Measurements from ENCODE around the gene ZNRF1. TPM values are rescaled to one million over a fixed set of nuclear protein-coding genes. Genes with fewer than 3 reads are reported as not detected.

ZNRF1 gene
- total and polyA plus RNA-seq, 2 of the 13 experiments (the other 11 are each of a cell fraction or from before 2014, with no cell fraction given): 43.9 to 58.7 TPM

DNA sequence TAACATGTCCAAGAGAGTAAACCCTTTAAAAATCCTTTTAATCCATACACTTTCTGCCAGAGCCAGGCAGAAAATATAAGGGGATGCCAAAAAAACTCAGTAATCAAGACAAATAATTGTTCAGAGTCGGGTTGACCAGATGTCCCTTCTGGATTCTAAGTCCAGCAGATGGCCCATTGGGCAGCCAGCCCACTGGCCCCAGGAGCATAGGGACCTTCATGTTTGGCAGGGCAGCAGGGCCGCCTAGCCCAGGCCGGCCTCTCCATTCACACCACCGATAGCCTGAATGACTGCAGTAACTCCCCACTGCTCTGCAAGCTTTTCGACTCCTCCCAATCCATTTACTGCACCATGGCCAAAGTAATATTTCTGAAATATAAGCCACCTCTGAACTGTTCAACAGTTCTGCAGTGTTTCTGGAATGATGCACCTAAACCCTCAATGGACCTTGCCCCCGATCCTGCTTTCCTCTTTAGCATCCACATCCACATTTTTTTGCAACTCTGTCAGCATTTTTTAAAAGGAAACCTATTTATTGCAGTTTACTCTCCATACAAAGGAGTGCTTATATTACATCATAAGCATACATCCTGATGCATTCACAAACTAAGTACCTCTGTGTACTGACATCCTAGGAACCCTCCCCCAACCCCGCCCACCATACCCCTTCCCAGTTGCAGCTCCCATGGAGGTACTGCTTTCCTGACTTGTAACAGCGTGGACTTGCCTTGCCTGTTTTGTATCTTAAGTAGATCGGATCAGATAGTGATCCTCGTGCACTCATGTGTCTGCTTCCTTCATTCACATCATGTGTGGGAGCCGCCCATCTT lies 71.4 kb downstream of the ZNRF1 start (continued):
- TF ChIP-seq, protein P1, sequence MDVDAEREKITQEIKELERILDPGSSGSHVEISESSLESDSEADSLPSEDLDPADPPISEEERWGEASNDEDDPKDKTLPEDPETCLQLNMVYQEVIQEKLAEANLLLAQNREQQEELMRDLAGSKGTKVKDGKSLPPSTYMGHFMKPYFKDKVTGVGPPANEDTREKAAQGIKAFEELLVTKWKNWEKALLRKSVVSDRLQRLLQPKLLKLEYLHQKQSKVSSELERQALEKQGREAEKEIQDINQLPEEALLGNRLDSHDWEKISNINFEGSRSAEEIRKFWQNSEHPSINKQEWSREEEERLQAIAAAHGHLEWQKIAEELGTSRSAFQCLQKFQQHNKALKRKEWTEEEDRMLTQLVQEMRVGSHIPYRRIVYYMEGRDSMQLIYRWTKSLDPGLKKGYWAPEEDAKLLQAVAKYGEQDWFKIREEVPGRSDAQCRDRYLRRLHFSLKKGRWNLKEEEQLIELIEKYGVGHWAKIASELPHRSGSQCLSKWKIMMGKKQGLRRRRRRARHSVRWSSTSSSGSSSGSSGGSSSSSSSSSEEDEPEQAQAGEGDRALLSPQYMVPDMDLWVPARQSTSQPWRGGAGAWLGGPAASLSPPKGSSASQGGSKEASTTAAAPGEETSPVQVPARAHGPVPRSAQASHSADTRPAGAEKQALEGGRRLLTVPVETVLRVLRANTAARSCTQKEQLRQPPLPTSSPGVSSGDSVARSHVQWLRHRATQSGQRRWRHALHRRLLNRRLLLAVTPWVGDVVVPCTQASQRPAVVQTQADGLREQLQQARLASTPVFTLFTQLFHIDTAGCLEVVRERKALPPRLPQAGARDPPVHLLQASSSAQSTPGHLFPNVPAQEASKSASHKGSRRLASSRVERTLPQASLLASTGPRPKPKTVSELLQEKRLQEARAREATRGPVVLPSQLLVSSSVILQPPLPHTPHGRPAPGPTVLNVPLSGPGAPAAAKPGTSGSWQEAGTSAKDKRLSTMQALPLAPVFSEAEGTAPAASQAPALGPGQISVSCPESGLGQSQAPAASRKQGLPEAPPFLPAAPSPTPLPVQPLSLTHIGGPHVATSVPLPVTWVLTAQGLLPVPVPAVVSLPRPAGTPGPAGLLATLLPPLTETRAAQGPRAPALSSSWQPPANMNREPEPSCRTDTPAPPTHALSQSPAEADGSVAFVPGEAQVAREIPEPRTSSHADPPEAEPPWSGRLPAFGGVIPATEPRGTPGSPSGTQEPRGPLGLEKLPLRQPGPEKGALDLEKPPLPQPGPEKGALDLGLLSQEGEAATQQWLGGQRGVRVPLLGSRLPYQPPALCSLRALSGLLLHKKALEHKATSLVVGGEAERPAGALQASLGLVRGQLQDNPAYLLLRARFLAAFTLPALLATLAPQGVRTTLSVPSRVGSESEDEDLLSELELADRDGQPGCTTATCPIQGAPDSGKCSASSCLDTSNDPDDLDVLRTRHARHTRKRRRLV (CRISPR knock-in tag; IDR thresholded peaks at IDR 0.05): no peak
- no peak for TF ChIP-seq ZBTB3 (CRISPR knock-in tag; IDR thresholded peaks at IDR 0.05; ENCODE audit: borderline replicate concordance, low read depth)
- TF ChIP-seq ZNF782 (CRISPR knock-in tag; IDR thresholded peaks at IDR 0.05; ENCODE audit: borderline replicate concordance): no peak
- TF ChIP-seq RELA (CRISPR knock-in tag; IDR thresholded peaks at IDR 0.05): no peak
- no peak for TF ChIP-seq POLR2G (IDR thresholded peaks at IDR 0.05; ENCODE audit: low read depth, low read length)
- no peak for TF ChIP-seq MTA3 (CRISPR knock-in tag; IDR thresholded peaks at IDR 0.05)
- TF ChIP-seq ELF1 (CRISPR knock-in tag; IDR thresholded peaks at IDR 0.05): no peak
- no peak for TF ChIP-seq ZNF430 (CRISPR knock-in tag; IDR thresholded peaks at IDR 0.05)
- peak; percentile 87; the same call in 1 of the 2 replicates for TF ChIP-seq ZBTB21 (CRISPR knock-in tag; IDR thresholded peaks at IDR 0.05)
- no peak for TF ChIP-seq PAF1 (CRISPR knock-in tag; IDR thresholded peaks at IDR 0.05)
- no peak for TF ChIP-seq ZNF552 (CRISPR knock-in tag; IDR thresholded peaks at IDR 0.05; ENCODE audit: borderline replicate concordance)
- TF ChIP-seq REXO4 (CRISPR knock-in tag; IDR thresholded peaks at IDR 0.05; ENCODE audit: borderline replicate concordance): no peak
- TF ChIP-seq, protein P2, sequence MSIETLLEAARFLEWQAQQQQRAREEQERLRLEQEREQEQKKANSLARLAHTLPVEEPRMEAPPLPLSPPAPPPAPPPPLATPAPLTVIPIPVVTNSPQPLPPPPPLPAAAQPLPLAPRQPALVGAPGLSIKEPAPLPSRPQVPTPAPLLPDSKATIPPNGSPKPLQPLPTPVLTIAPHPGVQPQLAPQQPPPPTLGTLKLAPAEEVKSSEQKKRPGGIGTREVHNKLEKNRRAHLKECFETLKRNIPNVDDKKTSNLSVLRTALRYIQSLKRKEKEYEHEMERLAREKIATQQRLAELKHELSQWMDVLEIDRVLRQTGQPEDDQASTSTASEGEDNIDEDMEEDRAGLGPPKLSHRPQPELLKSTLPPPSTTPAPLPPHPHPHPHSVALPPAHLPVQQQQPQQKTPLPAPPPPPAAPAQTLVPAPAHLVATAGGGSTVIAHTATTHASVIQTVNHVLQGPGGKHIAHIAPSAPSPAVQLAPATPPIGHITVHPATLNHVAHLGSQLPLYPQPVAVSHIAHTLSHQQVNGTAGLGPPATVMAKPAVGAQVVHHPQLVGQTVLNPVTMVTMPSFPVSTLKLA (IDR thresholded peaks at IDR 0.05): peak; percentile 50
- no peak for TF ChIP-seq SIN3B (IDR thresholded peaks at IDR 0.05; ENCODE audit: low read length)
- no peak; the same call in 1 of the 2 replicates for TF ChIP-seq TARDBP (CRISPR knock-in tag; IDR thresholded peaks at IDR 0.05)
- TF ChIP-seq ZSCAN31 (CRISPR knock-in tag; IDR thresholded peaks at IDR 0.05; ENCODE audit: low read depth): no peak; the same call in 1 of the 2 replicates
- TF ChIP-seq ZNF557 (CRISPR knock-in tag; IDR thresholded peaks at IDR 0.05): 0 out of 2 replicates have a peak, but pooled peaks have one; percentile 39
- TF ChIP-seq CBFB (CRISPR knock-in tag; IDR thresholded peaks at IDR 0.05): 0 out of 2 replicates have a peak, but pooled peaks have one; percentile 58
- no peak for TF ChIP-seq HMGA1 (CRISPR knock-in tag; conservative IDR thresholded peaks at IDR 0.05)
- no peak for TF ChIP-seq ZMAT3 (CRISPR knock-in tag; conservative IDR thresholded peaks at IDR 0.05)
- no peak for TF ChIP-seq PBX2 (CRISPR knock-in tag; IDR thresholded peaks at IDR 0.05)
- no peak for TF ChIP-seq EEA1 (CRISPR knock-in tag; IDR thresholded peaks at IDR 0.05; ENCODE audit: borderline replicate concordance)
- 0 out of 2 replicates have a peak, but pooled peaks have one; percentile 31 for TF ChIP-seq KLF9 (CRISPR knock-in tag; IDR thresholded peaks at IDR 0.05; ENCODE audit: low read depth)

All from HepG2 (cell line).